ENCODE results near the gene TPRA1. TPM values are rescaled to one million over a fixed set of nuclear protein-coding genes. Genes with fewer than 3 reads are reported as not detected.

The TPRA1 gene
- total RNA-seq, 1 donor from 2014 or later: 24.6 TPM

GRCh38 chr3:127544803-127545201 lies 45.7 kb downstream of the TPRA1 start:
- Mint-ChIP-seq H3K9me3 (ENCODE audit: unreplicated experiment) (no peaks in the 10 kb centered on the region), H3K36me3 (ENCODE audit: low read depth, unreplicated experiment) (no peaks in the 10 kb centered on the region), H3K4me1 (ENCODE audit: low read depth, unreplicated experiment) (peaks cover 2% of the 10 kb centered on the region), H3K27ac (ENCODE audit: unreplicated experiment) (no peak overlapping the region), H3K4me3 (ENCODE audit: unreplicated experiment) (peak overlapping the region; percentile 16), H3K27me3 (ENCODE audit: low read depth, unreplicated experiment) (peaks cover 36% of the 10 kb centered on the region)
- no peak for DNase-seq (ENCODE audit: low read depth)
- no peaks in the 10 kb centered on the region for H3K36me3 ChIP-seq (ENCODE audit: insufficient read depth, low read length)
- no peak overlapping the region for H3K4me3 ChIP-seq (ENCODE audit: insufficient read depth, low read depth, low read length)
- H3K27me3 ChIP-seq (ENCODE audit: insufficient read depth, low read length): peaks cover 2% of the 10 kb centered on the region
- H3K4me1 ChIP-seq (ENCODE audit: insufficient read depth, low read length): no peaks in the 10 kb centered on the region
- H3K79me2 ChIP-seq (ENCODE audit: insufficient read depth, low read length): no peaks in the 10 kb centered on the region
- H3K27ac ChIP-seq (ENCODE audit: low read depth, low read length): no peak overlapping the region
- no peaks in the 10 kb centered on the region for H3K9me3 ChIP-seq (ENCODE audit: insufficient read depth, low read depth, low read length)
- H4K20me1 ChIP-seq (ENCODE audit: insufficient read depth, low read length): no peaks in the 10 kb centered on the region
- no peak for FAIRE-seq
- H3K9ac ChIP-seq (ENCODE audit: low read length): no peak overlapping the region
- no peak overlapping the region for H2AFZ ChIP-seq (ENCODE audit: low read depth, low read length)
- TF ChIP-seq CTCF (IDR thresholded peaks at IDR 0.05; ENCODE audit: insufficient read depth, low read depth, low read length): no peak
- TF ChIP-seq EZH2 (IDR thresholded peaks at IDR 0.05; ENCODE audit: insufficient read depth, low read length): no peak
- no peak overlapping the region for H3K4me2 ChIP-seq (ENCODE audit: low read length)

- no peak overlapping the region for H3K4me3 ChIP-seq (ENCODE audit: insufficient read depth, low read depth, low read length)
- no peaks in the 10 kb centered on the region for H3K79me2 ChIP-seq (ENCODE audit: insufficient read depth, low read length)
- TF ChIP-seq CTCF (IDR thresholded peaks at IDR 0.05; ENCODE audit: insufficient read depth, low read depth, low read length) (peak; percentile 61), EZH2 (IDR thresholded peaks at IDR 0.05; ENCODE audit: insufficient read depth, low read length) (no peak)
- no peak overlapping the region for H3K9ac ChIP-seq (ENCODE audit: low read length)
- peaks cover 2% of the 10 kb centered on the region for H3K27me3 ChIP-seq (ENCODE audit: insufficient read depth, low read length)
- DNase-seq (ENCODE audit: low read depth) (peak; percentile 26), FAIRE-seq (no peak)
- H3K36me3 ChIP-seq (ENCODE audit: insufficient read depth, low read length): no peaks in the 10 kb centered on the region
- Mint-ChIP-seq H3K4me3 (ENCODE audit: unreplicated experiment) (no peak overlapping the region), H3K36me3 (ENCODE audit: low read depth, unreplicated experiment) (no peaks in the 10 kb centered on the region), H3K9me3 (ENCODE audit: unreplicated experiment) (no peaks in the 10 kb centered on the region), H3K4me1 (ENCODE audit: low read depth, unreplicated experiment) (peaks cover 2% of the 10 kb centered on the region), H3K27me3 (ENCODE audit: low read depth, unreplicated experiment) (peaks cover 40% of the 10 kb centered on the region), H3K27ac (ENCODE audit: unreplicated experiment) (no peak overlapping the region)
- H3K4me2 ChIP-seq (ENCODE audit: low read length): no peak overlapping the region
- H4K20me1 ChIP-seq (ENCODE audit: insufficient read depth, low read length): no peaks in the 10 kb centered on the region
- H3K27ac ChIP-seq (ENCODE audit: low read depth, low read length): no peak overlapping the region
- no peak overlapping the region for H2AFZ ChIP-seq (ENCODE audit: low read depth, low read length)
- no peaks in the 10 kb centered on the region for H3K9me3 ChIP-seq (ENCODE audit: insufficient read depth, low read depth, low read length)
- H3K4me1 ChIP-seq (ENCODE audit: insufficient read depth, low read length): no peaks in the 10 kb centered on the region
Observed at GRCh38 chr3:127544192-127544802, 46.2 kb downstream of the TPRA1 start.

- no peak for FAIRE-seq
- Histone ChIP-seq H3K27ac (ENCODE audit: low read depth, low read length) (no peak overlapping the region), H3K4me1 (ENCODE audit: insufficient read depth, low read length) (no peaks in the 10 kb centered on the region), H2AFZ (ENCODE audit: low read depth, low read length) (no peak overlapping the region), H3K4me2 (ENCODE audit: low read length) (no peak overlapping the region), H3K9me3 (ENCODE audit: insufficient read depth, low read depth, low read length) (no peaks in the 10 kb centered on the region), H3K4me3 (ENCODE audit: insufficient read depth, low read depth, low read length) (no peak overlapping the region), H3K79me2 (ENCODE audit: insufficient read depth, low read length) (no peaks in the 10 kb centered on the region), H3K36me3 (ENCODE audit: insufficient read depth, low read length) (no peaks in the 10 kb centered on the region), H4K20me1 (ENCODE audit: insufficient read depth, low read length) (no peaks in the 10 kb centered on the region), H3K9ac (ENCODE audit: low read length) (no peak overlapping the region), H3K27me3 (ENCODE audit: insufficient read depth, low read length) (peaks cover 2% of the 10 kb centered on the region)
- DNase-seq (ENCODE audit: low read depth): no peak
- peaks cover 41% of the 10 kb centered on the region for H3K27me3 Mint-ChIP-seq (ENCODE audit: low read depth, unreplicated experiment)
- H3K27ac Mint-ChIP-seq (ENCODE audit: unreplicated experiment): no peak overlapping the region
- H3K4me3 Mint-ChIP-seq (ENCODE audit: unreplicated experiment): peak overlapping the region; percentile 71
- no peaks in the 10 kb centered on the region for H3K9me3 Mint-ChIP-seq (ENCODE audit: unreplicated experiment)
- no peaks in the 10 kb centered on the region for H3K36me3 Mint-ChIP-seq (ENCODE audit: low read depth, unreplicated experiment)
- H3K4me1 Mint-ChIP-seq (ENCODE audit: low read depth, unreplicated experiment): peaks cover 2% of the 10 kb centered on the region
- TF ChIP-seq EZH2 (IDR thresholded peaks at IDR 0.05; ENCODE audit: insufficient read depth, low read length): no peak
- no peak for TF ChIP-seq CTCF (IDR thresholded peaks at IDR 0.05; ENCODE audit: insufficient read depth, low read depth, low read length)
Observed at GRCh38 chr3:127543441-127543840, 47.1 kb downstream of the TPRA1 start.

Data from astrocyte (in vitro differentiated cells and primary cell).